Liver (tissue), 3 donors: ENCODE measurements around the gene TMPRSS12.

Experiments
- EGR1 ChIP-seq, 2 donors: IDR thresholded peaks; 2 replicates each; pipeline ENCODE4 v1.6.1; 2016 to 2018; ENCODE audit warnings: antibody characterized with exemption in 2 of 2, low read depth in 2 of 2
- GABPA ChIP-seq, 2 donors: IDR thresholded peaks in 1 of 2; conservative IDR thresholded peaks in 1 of 2; 2 replicates each; pipeline ENCODE4 v1.6.1; 2016; ENCODE audit warnings: antibody characterized with exemption in 2 of 2, mild to moderate bottlenecking in 1 of 2, moderate library complexity in 1 of 2
- MAX ChIP-seq: IDR thresholded peaks from 2 replicates; pipeline ENCODE4 v1.6.1; 2016; ENCODE audit warnings: antibody characterized with exemption
- NR2F2 ChIP-seq: IDR thresholded peaks from 2 replicates; pipeline ENCODE4 v1.6.1; 2016; ENCODE audit warnings: antibody characterized with exemption
- RAD21 ChIP-seq, 2 donors: IDR thresholded peaks; 2 replicates each; pipeline ENCODE4 v1.6.1; 2016; ENCODE audit warnings: antibody characterized with exemption in 2 of 2, mild to moderate bottlenecking in 2 of 2
- RXRA ChIP-seq, 2 donors: IDR thresholded peaks; 2 replicates each; pipeline ENCODE4 v1.6.1; 2017 to 2018; ENCODE audit warnings: antibody characterized with exemption in 2 of 2, mild to moderate bottlenecking in 1 of 2
- SP1 ChIP-seq: IDR thresholded peaks from 2 replicates; pipeline ENCODE4 v1.6.1; 2018; ENCODE audit warnings: antibody characterized with exemption, mild to moderate bottlenecking
- TAF1 ChIP-seq: conservative IDR thresholded peaks from 2 replicates; pipeline ENCODE4 v1.6.1; 2016; ENCODE audit warnings: antibody characterized with exemption, mild to moderate bottlenecking
- YY1 ChIP-seq: IDR thresholded peaks from 2 replicates; pipeline ENCODE4 v1.6.1; 2016; ENCODE audit warnings: antibody characterized with exemption, mild to moderate bottlenecking
- ZBTB33 ChIP-seq: IDR thresholded peaks from 2 replicates; pipeline ENCODE4 v1.6.1; 2016; ENCODE audit warnings: antibody characterized with exemption
- TF ChIP-seq, protein P1 (sequence below): fragments of 150-350 bp; IDR thresholded peaks from 2 replicates; pipeline ENCODE4 v1.5.1; 2017; ENCODE audit warnings: improper control_type of control experiment, low read depth, low read length; ENCODE audit not compliant: missing input control
- donor health status: healthy.
- donor health status: healthy.

GRCh38 chr12:50839042-50839441, 3.7 kb upstream of the TMPRSS12 start:
- TF ChIP-seq ZBTB33 (no peak), EGR1 (IDR thresholded peaks at IDR 0.05; ENCODE audit: low read depth in 2 of 2) (no peak), SP1 (no peak), GABPA (IDR thresholded peaks at IDR 0.05 in 1 of 2, conservative IDR thresholded peaks at IDR 0.05 in 1 of 2) (no peak), MAX (no peak), NR2F2 (no peak), RAD21 (IDR thresholded peaks at IDR 0.05) (no peak), TAF1 (no peak), RXRA (IDR thresholded peaks at IDR 0.05) (no peak), YY1 (no peak)
- TF ChIP-seq, protein P1, sequence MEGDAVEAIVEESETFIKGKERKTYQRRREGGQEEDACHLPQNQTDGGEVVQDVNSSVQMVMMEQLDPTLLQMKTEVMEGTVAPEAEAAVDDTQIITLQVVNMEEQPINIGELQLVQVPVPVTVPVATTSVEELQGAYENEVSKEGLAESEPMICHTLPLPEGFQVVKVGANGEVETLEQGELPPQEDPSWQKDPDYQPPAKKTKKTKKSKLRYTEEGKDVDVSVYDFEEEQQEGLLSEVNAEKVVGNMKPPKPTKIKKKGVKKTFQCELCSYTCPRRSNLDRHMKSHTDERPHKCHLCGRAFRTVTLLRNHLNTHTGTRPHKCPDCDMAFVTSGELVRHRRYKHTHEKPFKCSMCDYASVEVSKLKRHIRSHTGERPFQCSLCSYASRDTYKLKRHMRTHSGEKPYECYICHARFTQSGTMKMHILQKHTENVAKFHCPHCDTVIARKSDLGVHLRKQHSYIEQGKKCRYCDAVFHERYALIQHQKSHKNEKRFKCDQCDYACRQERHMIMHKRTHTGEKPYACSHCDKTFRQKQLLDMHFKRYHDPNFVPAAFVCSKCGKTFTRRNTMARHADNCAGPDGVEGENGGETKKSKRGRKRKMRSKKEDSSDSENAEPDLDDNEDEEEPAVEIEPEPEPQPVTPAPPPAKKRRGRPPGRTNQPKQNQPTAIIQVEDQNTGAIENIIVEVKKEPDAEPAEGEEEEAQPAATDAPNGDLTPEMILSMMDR = no peak
